Naive thymus-derived CD4-positive, alpha-beta T cell (primary cell): ENCODE measurements around the gene LRBA. TPM values are rescaled to one million over a fixed set of nuclear protein-coding genes. Genes with fewer than 3 reads are reported as not detected.
"Not testable (repeated sequence)": the region's sequence is repeated elsewhere in the genome, so short reads cannot be mapped to it uniquely, and the experiment has no call there.

ENCODE experiments used
- ATAC-seq: fragments of 150-1000 bp; cut with Tn5 transposase; 2 replicates; pipeline ENCODE4 v1.10.0; 2021; ENCODE audit warnings: mild to moderate bottlenecking, moderate library complexity
- CTCF ChIA-PET: fragments of 350-600 bp; sonication (Branson Sonifier 250); formaldehyde crosslinking; loops from one replicate; lab custom pipeline; 2021; ENCODE audit warnings: antibody characterized with exemption; lab: Charles Lee
- POLR2A ChIA-PET: fragments of 350-600 bp; sonication (Branson Sonifier 250); formaldehyde crosslinking; loops from one replicate; lab custom pipeline; 2021; ENCODE audit warnings: antibody characterized with exemption, inconsistent platforms; lab: Charles Lee
- DNase-seq, 9 donors: peaks; one replicate each; pipeline versions ENCODE4 v3.0.0 to v3.0.0-alpha.2; 2020 to 2022; ENCODE audit warnings: mixed read lengths in 1 of 9
- H3K27ac ChIP-seq: one replicate; pipeline ENCODE4 v1.7.0; 2013; ENCODE audit warnings: mild to moderate bottlenecking, low read depth, low read length, moderate library complexity
- H3K27me3 ChIP-seq, 2 donors: one replicate each; pipeline ENCODE4 v1.7.0; 2013; ENCODE audit warnings: low read length in 2 of 2, mild to moderate bottlenecking in 2 of 2, moderate library complexity in 2 of 2; ENCODE audit not compliant: control insufficient read depth in 2 of 2, insufficient read depth in 2 of 2
- H3K36me3 ChIP-seq, 3 experiments: 1 replicate in 2 of 3; 2 replicates in 1 of 3; pipeline ENCODE4 v1.7.0; 2013; ENCODE audit warnings: low read length in 3 of 3, mild to moderate bottlenecking in 3 of 3, moderate library complexity in 1 of 3; ENCODE audit not compliant: insufficient read depth in 3 of 3, control insufficient read depth in 2 of 3
- H3K4me1 ChIP-seq, 2 donors: one replicate each; pipeline ENCODE4 v1.7.0; 2013; ENCODE audit warnings: low read length in 2 of 2, mild to moderate bottlenecking in 2 of 2, moderate library complexity in 1 of 2; ENCODE audit not compliant: control insufficient read depth in 2 of 2, insufficient read depth in 2 of 2
- H3K4me3 ChIP-seq: 2 replicates; pipeline ENCODE4 v1.7.0; 2013; ENCODE audit warnings: mild to moderate bottlenecking, low read length
- H3K9me3 ChIP-seq, 3 experiments: 1 replicate in 2 of 3; 2 replicates in 1 of 3; pipeline ENCODE4 v1.7.0; 2013; ENCODE audit warnings: low read length in 3 of 3; ENCODE audit not compliant: control insufficient read depth in 2 of 3
- H3K27ac Mint-ChIP-seq, 9 donors: one replicate each; pipeline ENCODE4 v1.8.0; 2020 to 2022; ENCODE audit warnings: mixed read lengths in 9 of 9, mild to moderate bottlenecking in 8 of 9, moderate library complexity in 5 of 9, inconsistent platforms in 2 of 9
- H3K27me3 Mint-ChIP-seq, 5 donors: one replicate each; pipeline ENCODE4 v1.8.0; 2021 to 2022; ENCODE audit warnings: mixed read lengths in 5 of 5, mild to moderate bottlenecking in 1 of 5
- H3K36me3 Mint-ChIP-seq, 5 donors: one replicate each; pipeline ENCODE4 v1.8.0; 2020 to 2022; ENCODE audit warnings: mixed read lengths in 5 of 5, mild to moderate bottlenecking in 3 of 5, inconsistent platforms in 1 of 5
- H3K4me1 Mint-ChIP-seq, 7 donors: one replicate each; pipeline ENCODE4 v1.8.0; 2020 to 2022; ENCODE audit warnings: mixed read lengths in 7 of 7, mild to moderate bottlenecking in 3 of 7, inconsistent platforms in 1 of 7
- H3K4me3 Mint-ChIP-seq, 10 donors: one replicate each; pipeline ENCODE4 v1.8.0; 2020 to 2022; ENCODE audit warnings: mild to moderate bottlenecking in 10 of 10, mixed read lengths in 10 of 10, moderate library complexity in 6 of 10, inconsistent platforms in 2 of 10
- H3K9me3 Mint-ChIP-seq, 11 donors: one replicate each; pipeline ENCODE4 v1.8.0; 2020 to 2022; ENCODE audit warnings: mixed read lengths in 11 of 11, mild to moderate bottlenecking in 4 of 11, inconsistent platforms in 1 of 11, moderate library complexity in 1 of 11
- intact Hi-C, 2 donors: fragments of 100-400 bp; cut with micrococcal nuclease; formaldehyde crosslinking; loops; one replicate each; pipeline ENCODE4 v1.15.1; 2023
- polyA plus RNA-seq, 2 donors: library from polyadenylated mRNA; unstranded; fragments of 300-500 nt; fragmentation: Illumina TruSeq; gene quantifications; one replicate each; pipeline ENCODE4 v1.2.3, GENCODE V29; 2021
- total RNA-seq, 6 experiments: library from RNA in 5 of 6; stranded (reverse) in 5 of 6; gene quantifications; 1 replicate in 5 of 6; 2 replicates in 1 of 6; pipeline ENCODE4 v1.2.3 and lab custom pipeline; 2021 to 2026

LRBA gene
- total and polyA plus RNA-seq, 7 experiments from 2014 or later: 20.8 to 71.4 (median 58.4) TPM

GRCh38 chr4:150994721-150995120, 20.4 kb downstream of the LRBA start:
- Mint-ChIP-seq H3K9me3 (peaks cover 0 to 5% (median 0%) of the 10 kb centered on the region in 11 donors), H3K27me3 (no peaks in the 10 kb centered on the region), H3K4me3 (peak overlapping the region in 2 of 10 donors; percentile 1 to 16), H3K4me1 (peaks cover 8 to 75% (median 64%) of the 10 kb centered on the region in 7 donors), H3K27ac (peak overlapping the region in 1 of 9 donors; percentile 4), H3K36me3 (peaks cover 18 to 47% (median 35%) of the 10 kb centered on the region in 5 donors)
- H3K36me3 ChIP-seq: no peaks in the 10 kb centered on the region
- POLR2A ChIA-PET: no interaction called here
- H3K27me3 ChIP-seq: no peaks in the 10 kb centered on the region
- no peaks in the 10 kb centered on the region for H3K4me1 ChIP-seq
- H3K9me3 ChIP-seq: no peaks in the 10 kb centered on the region
- no peak for ATAC-seq
- intact Hi-C loops: no loop called here
- CTCF ChIA-PET: no interaction called here
- H3K27ac ChIP-seq: no peak overlapping the region
- no peak for DNase-seq
- H3K4me3 ChIP-seq: no peak overlapping the region

GRCh38 chr4:150993577-150993976, 21.5 kb downstream of the LRBA start:
- H3K27ac Mint-ChIP-seq, ATAC-seq, H3K27me3 ChIP-seq, intact Hi-C loops, H3K9me3 Mint-ChIP-seq, CTCF ChIA-PET, H3K4me1 ChIP-seq, H3K9me3 ChIP-seq, H3K4me3 ChIP-seq, H3K27ac ChIP-seq, H3K27me3 Mint-ChIP-seq, H3K4me3 Mint-ChIP-seq, H3K36me3 ChIP-seq, DNase-seq, POLR2A ChIA-PET: not testable (repeated sequence)
- peaks cover 3 to 68% (median 55%) of the 10 kb centered on the region in 7 donors for H3K4me1 Mint-ChIP-seq
- peaks cover 18 to 47% (median 33%) of the 10 kb centered on the region in 5 donors for H3K36me3 Mint-ChIP-seq

GRCh38 chr4:150990993-150991392, 24.1 kb downstream of the LRBA start:
- Mint-ChIP-seq H3K9me3 (peaks cover 0 to 5% (median 0%) of the 10 kb centered on the region in 11 donors), H3K4me3 (no peak overlapping the region), H3K36me3 (peaks cover 18 to 47% (median 34%) of the 10 kb centered on the region in 5 donors), H3K27ac (peak overlapping the region in 1 of 9 donors; percentile 28), H3K27me3 (no peaks in the 10 kb centered on the region), H3K4me1 (peaks cover 13 to 69% (median 61%) of the 10 kb centered on the region in 7 donors)
- no peaks in the 10 kb centered on the region for H3K27me3 ChIP-seq
- ATAC-seq: no peak
- no peaks in the 10 kb centered on the region for H3K36me3 ChIP-seq
- CTCF ChIA-PET: no interaction called here
- DNase-seq: no peak
- peaks cover 0 to 6% of the 10 kb centered on the region in 2 donors for H3K4me1 ChIP-seq
- H3K4me3 ChIP-seq: no peak overlapping the region
- POLR2A ChIA-PET: no interaction called here
- H3K9me3 ChIP-seq: no peaks in the 10 kb centered on the region
- H3K27ac ChIP-seq: no peak overlapping the region
- intact Hi-C loops: no loop called here

GRCh38 chr4:150990250-150990649, 24.8 kb downstream of the LRBA start:
- peaks cover 18 to 44% (median 34%) of the 10 kb centered on the region in 5 donors for H3K36me3 Mint-ChIP-seq
- no peak overlapping the region for H3K4me3 ChIP-seq
- DNase-seq (no peak), ATAC-seq (no peak)
- H3K4me1 Mint-ChIP-seq: peaks cover 14 to 63% (median 56%) of the 10 kb centered on the region in 7 donors
- no peaks in the 10 kb centered on the region for H3K9me3 ChIP-seq
- CTCF ChIA-PET: no interaction called here
- H3K4me3 Mint-ChIP-seq: no peak overlapping the region
- no peaks in the 10 kb centered on the region for H3K36me3 ChIP-seq
- peaks cover 0 to 6% of the 10 kb centered on the region in 2 donors for H3K4me1 ChIP-seq
- POLR2A ChIA-PET: no interaction called here
- no peak overlapping the region for H3K27ac ChIP-seq
- no peaks in the 10 kb centered on the region for H3K27me3 Mint-ChIP-seq
- no peak overlapping the region for H3K27ac Mint-ChIP-seq
- intact Hi-C loops: no loop called here
- H3K27me3 ChIP-seq: no peaks in the 10 kb centered on the region
- peaks cover 0 to 5% (median 0%) of the 10 kb centered on the region in 11 donors for H3K9me3 Mint-ChIP-seq

GRCh38 chr4:150988238-150988637, 26.8 kb downstream of the LRBA start:
- Mint-ChIP-seq H3K4me3 (no peak overlapping the region), H3K9me3 (peaks cover 0 to 3% (median 0%) of the 10 kb centered on the region in 11 donors), H3K27ac (no peak overlapping the region), H3K27me3 (no peaks in the 10 kb centered on the region), H3K36me3 (peaks cover 15 to 39% (median 25%) of the 10 kb centered on the region in 5 donors), H3K4me1 (peaks cover 11 to 48% (median 36%) of the 10 kb centered on the region in 7 donors)
- DNase-seq (no peak), ATAC-seq (no peak)
- POLR2A ChIA-PET: no interaction called here
- H3K4me1 ChIP-seq: peaks cover 0 to 6% of the 10 kb centered on the region in 2 donors
- H3K27ac ChIP-seq: no peak overlapping the region
- H3K4me3 ChIP-seq: no peak overlapping the region
- H3K9me3 ChIP-seq: no peaks in the 10 kb centered on the region
- no peaks in the 10 kb centered on the region for H3K27me3 ChIP-seq
- CTCF ChIA-PET: no interaction called here
- intact Hi-C loops: no loop called here
- no peaks in the 10 kb centered on the region for H3K36me3 ChIP-seq

- Histone ChIP-seq H3K27me3 (no peaks in the 10 kb centered on the region), H3K4me3 (no peak overlapping the region), H3K9me3 (no peaks in the 10 kb centered on the region), H3K36me3 (no peaks in the 10 kb centered on the region), H3K27ac (no peak overlapping the region), H3K4me1 (peaks cover 0 to 6% of the 10 kb centered on the region in 2 donors)
- DNase-seq (no peak), ATAC-seq (no peak)
- Mint-ChIP-seq H3K4me3 (no peak overlapping the region), H3K9me3 (peaks cover 0 to 3% (median 0%) of the 10 kb centered on the region in 11 donors), H3K4me1 (peaks cover 15 to 50% (median 38%) of the 10 kb centered on the region in 7 donors), H3K27ac (peak overlapping the region in 2 of 9 donors; percentile 8 to 37), H3K36me3 (peaks cover 11 to 34% (median 24%) of the 10 kb centered on the region in 5 donors), H3K27me3 (no peaks in the 10 kb centered on the region)
- intact Hi-C loops: no loop called here
- POLR2A ChIA-PET: no interaction called here
- CTCF ChIA-PET: interaction anchor here (0.6 kb wide), 1 partner anchor 12 kb away, joined by 4 read pairs; no protein-coding TSS in a partner anchor
Measured at GRCh38 chr4:150987204-150987603, 27.9 kb downstream of the LRBA start.

GRCh38 chr4:150986085-150986484, 29.0 kb downstream of the LRBA start:
- ChIA-PET POLR2A (no interaction called here), CTCF (no interaction called here)
- no peaks in the 10 kb centered on the region for H3K36me3 ChIP-seq
- intact Hi-C loops: no loop called here
- Mint-ChIP-seq H3K9me3 (peaks cover 0 to 2% (median 0%) of the 10 kb centered on the region in 11 donors), H3K4me3 (no peak overlapping the region), H3K27ac (no peak overlapping the region), H3K36me3 (peaks cover 2 to 25% (median 15%) of the 10 kb centered on the region in 5 donors), H3K4me1 (peaks cover 18 to 46% (median 32%) of the 10 kb centered on the region in 7 donors), H3K27me3 (no peaks in the 10 kb centered on the region)
- no peak overlapping the region for H3K4me3 ChIP-seq
- no peaks in the 10 kb centered on the region for H3K27me3 ChIP-seq
- H3K4me1 ChIP-seq: peaks cover 0 to 6% of the 10 kb centered on the region in 2 donors
- ATAC-seq (no peak), DNase-seq (no peak)
- no peak overlapping the region for H3K27ac ChIP-seq
- H3K9me3 ChIP-seq: no peaks in the 10 kb centered on the region
